Measurements from ENCODE around the gene IL10RB. TPM values are rescaled to one million over a fixed set of nuclear protein-coding genes. Genes with fewer than 3 reads are reported as not detected.

IL10RB gene
- total RNA-seq, 1 donor, result 39.8 TPM

GRCh38 chr21:33334824-33335223 lies 68.7 kb downstream of the IL10RB start:
- no peak for DNase-seq (ENCODE audit: low read depth)
- no peak overlapping the region for H3K4me3 ChIP-seq (ENCODE audit: low read depth, low read length)
- TF ChIP-seq CTCF (IDR thresholded peaks at IDR 0.05; ENCODE audit: insufficient read depth, low read length), result no peak

- DNase-seq (ENCODE audit: low read depth), result no peak
- H3K4me3 ChIP-seq (ENCODE audit: low read depth, low read length), result no peak overlapping the region
- no peak for TF ChIP-seq CTCF (IDR thresholded peaks at IDR 0.05; ENCODE audit: insufficient read depth, low read length)
These were observed 73.0 kb downstream of the IL10RB start for GRCh38 chr21:33339135-33339534.

DNA sequence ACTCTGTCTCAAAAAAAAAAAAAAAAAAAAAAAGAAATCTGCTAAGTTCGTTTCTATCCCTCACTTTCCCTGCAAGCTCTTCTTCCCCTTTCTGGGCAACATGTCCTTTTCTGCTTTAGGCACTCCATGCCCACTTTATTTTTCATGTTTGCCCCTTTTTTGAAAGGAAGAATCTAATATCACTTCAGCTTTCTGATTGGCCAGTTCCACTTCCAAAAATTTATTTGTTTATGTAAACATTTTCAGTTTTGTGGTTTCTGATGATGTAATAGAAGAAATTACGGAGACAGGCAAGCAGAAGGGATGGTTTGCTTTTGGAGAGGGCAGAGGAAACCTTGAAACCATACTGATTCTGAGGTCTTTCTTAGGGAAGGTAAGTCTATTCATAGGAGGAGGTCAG lies 73.8 kb downstream of the IL10RB start:
- TF ChIP-seq CTCF (IDR thresholded peaks at IDR 0.05; ENCODE audit: insufficient read depth, low read length), result no peak
- no peak for DNase-seq (ENCODE audit: low read depth)
- no peak overlapping the region for H3K4me3 ChIP-seq (ENCODE audit: low read depth, low read length)

- DNase-seq (ENCODE audit: low read depth), result no peak
- no peak overlapping the region for H3K4me3 ChIP-seq (ENCODE audit: low read depth, low read length)
- TF ChIP-seq CTCF (IDR thresholded peaks at IDR 0.05; ENCODE audit: insufficient read depth, low read length), result no peak
These were observed 79.6 kb downstream of the IL10RB start for GRCh38 chr21:33345751-33346238.

Other genes starting within 250 kb of the IL10RB start
- gene OLIG2, start 240.4 kb upstream of the IL10RB start, total RNA-seq (ENCODE audit: low replicate concordance), result not detected in 2 replicates
- not detected in 2 replicates for gene OLIG1, start 196.2 kb upstream of the IL10RB start, total RNA-seq (ENCODE audit: low replicate concordance)
- gene IFNAR2, start 36.4 kb upstream of the IL10RB start, total RNA-seq (ENCODE audit: low replicate concordance), result 6.0 and 6.5 TPM in 2 replicates
- gene IFNAR1, start 58.6 kb downstream of the IL10RB start, total RNA-seq (ENCODE audit: low replicate concordance), result 24.0 and 39.3 TPM in 2 replicates
- 10.6 and 64.2 TPM in 2 replicates for gene IFNGR2, start 137.0 kb downstream of the IL10RB start, total RNA-seq (ENCODE audit: low replicate concordance)
- gene TMEM50B, start 213.6 kb downstream of the IL10RB start, total RNA-seq (ENCODE audit: low replicate concordance), result 28.7 and 33.4 TPM in 2 replicates
- gene DNAJC28, start 225.3 kb downstream of the IL10RB start, total RNA-seq (ENCODE audit: low replicate concordance), result 2.7 and 3.7 TPM in 2 replicates